Measurements from ENCODE around the gene ITPR2.
A peak's percentile ranks its signal among the peaks of the same experiment; 100 is the strongest.
"Not testable (repeated sequence)": the region's sequence is repeated elsewhere in the genome, so short reads cannot be mapped to it uniquely, and the experiment has no call there.

Gene ITPR2

GRCh38 chr12:26698186-26698585 is 134.8 kb downstream of the ITPR2 start:
- DNase-seq: no peak

GRCh38 chr12:26697217-26697616 is 135.8 kb downstream of the ITPR2 start:
- no peak for DNase-seq

- peak; percentile 64 for DNase-seq
Observed at GRCh38 chr12:26696613-26697092, 136.3 kb downstream of the ITPR2 start.

GRCh38 chr12:26696048-26696612 is 136.9 kb downstream of the ITPR2 start:
- no peak for DNase-seq

GRCh38 chr12:26694402-26694801 is 138.6 kb downstream of the ITPR2 start:
- DNase-seq: no peak

GRCh38 chr12:26692407-26692806 is 140.6 kb downstream of the ITPR2 start:
- DNase-seq: no peak

- DNase-seq: peak; percentile 48
Observed at GRCh38 chr12:26691234-26691970, 141.6 kb downstream of the ITPR2 start.

GRCh38 chr12:26690601-26691000 is 142.4 kb downstream of the ITPR2 start:
- no peak for DNase-seq

- no peak for DNase-seq
Observed at GRCh38 chr12:26689281-26689841, 143.6 kb downstream of the ITPR2 start.

GRCh38 chr12:26688344-26688904 is 144.6 kb downstream of the ITPR2 start:
- DNase-seq: no peak

GRCh38 chr12:26686408-26686807 is 146.6 kb downstream of the ITPR2 start:
- DNase-seq: no peak

- DNase-seq: no peak
Observed at GRCh38 chr12:26684101-26684500, 148.9 kb downstream of the ITPR2 start.

- DNase-seq: no peak
Observed at GRCh38 chr12:26683443-26683842, 149.6 kb downstream of the ITPR2 start.

- DNase-seq: no peak
Observed at GRCh38 chr12:26680727-26681455, 152.1 kb downstream of the ITPR2 start.

- no peak for DNase-seq
Observed at GRCh38 chr12:26678697-26679660, 154.0 kb downstream of the ITPR2 start.

- not testable (repeated sequence) for DNase-seq
Observed at GRCh38 chr12:26671487-26671886, 161.5 kb downstream of the ITPR2 start.

GRCh38 chr12:26668847-26669246 is 164.1 kb downstream of the ITPR2 start:
- DNase-seq: no peak

GRCh38 chr12:26668230-26668629 is 164.8 kb downstream of the ITPR2 start:
- DNase-seq: no peak

- no peak for DNase-seq
Observed at GRCh38 chr12:26666286-26666685, 166.7 kb downstream of the ITPR2 start.

- DNase-seq: no peak
Observed at GRCh38 chr12:26661399-26661798, 171.6 kb downstream of the ITPR2 start.

GRCh38 chr12:26659930-26660329 is 173.1 kb downstream of the ITPR2 start:
- DNase-seq: no peak

GRCh38 chr12:26658991-26659390 is 174.0 kb downstream of the ITPR2 start:
- DNase-seq: no peak

Data from hematopoietic multipotent progenitor cell treated with erythropoietin and hydrocortisone succinate and interleukin-3 and kit ligand, for 6 days (in vitro differentiated cells).